ENCODE data around the gene AKAP7.
"Not testable (repeated sequence)": the region's sequence is repeated elsewhere in the genome, so short reads cannot be mapped to it uniquely, and the experiment has no call there.

Gene AKAP7

GRCh38 chr6:131257104-131257503, 121.8 kb downstream of the AKAP7 start:
- no peak for DNase-seq

DNA sequence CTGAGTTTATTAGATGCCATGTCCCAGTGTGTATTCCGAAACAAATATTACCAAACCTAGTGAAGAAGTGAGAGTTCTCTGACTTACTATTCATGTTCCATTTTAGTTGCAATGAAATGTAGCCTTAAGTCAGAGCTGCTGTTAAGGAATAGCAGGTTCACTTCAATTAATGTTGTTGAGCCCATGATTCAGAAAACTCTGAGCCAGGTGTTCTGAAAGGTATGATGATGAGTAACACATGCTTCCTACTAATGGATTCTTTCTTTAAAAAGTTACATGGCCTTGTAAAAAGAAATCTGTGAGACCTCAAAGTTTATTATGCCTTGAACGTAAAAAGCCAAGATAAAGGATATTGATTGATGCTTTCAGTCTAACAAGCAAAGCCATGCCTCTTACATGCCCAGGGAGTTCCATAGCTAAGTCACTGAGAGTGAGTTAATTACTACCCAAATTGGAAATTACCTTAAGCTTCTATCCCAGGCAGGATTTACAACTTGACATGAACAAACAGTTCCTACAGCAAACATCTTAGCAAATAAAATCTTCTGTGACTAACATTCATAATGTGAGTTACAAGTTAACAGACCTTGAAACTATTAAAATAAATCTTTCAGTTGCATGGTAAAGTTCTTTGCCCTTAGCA, 122.9 kb downstream of the AKAP7 start:
- no peak for DNase-seq

GRCh38 chr6:131258816-131259476, 123.7 kb downstream of the AKAP7 start:
- no peak for DNase-seq

- DNase-seq: not testable (repeated sequence)
Observed at GRCh38 chr6:131260960-131261359, 125.7 kb downstream of the AKAP7 start.

DNA sequence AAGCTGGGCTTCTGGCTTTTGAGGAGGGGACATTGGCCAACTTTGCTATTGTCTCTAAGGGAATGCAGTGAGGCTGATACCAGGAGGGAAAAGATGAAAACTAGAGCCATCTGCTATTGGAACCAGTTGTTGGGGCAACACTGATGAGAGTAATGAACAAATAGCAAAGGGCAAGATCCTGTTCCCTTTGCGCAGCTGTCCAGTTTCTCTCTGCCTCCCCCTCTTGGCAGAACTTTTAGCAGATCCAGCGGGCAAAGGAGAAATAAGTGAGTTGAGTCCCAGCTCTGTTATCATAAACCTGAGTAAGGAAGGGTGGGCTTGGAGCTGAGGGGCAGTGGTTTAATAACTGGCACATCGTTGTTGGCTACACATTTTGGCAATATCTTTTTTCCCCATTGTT, 126.8 kb downstream of the AKAP7 start:
- DNase-seq: no peak

DNA sequence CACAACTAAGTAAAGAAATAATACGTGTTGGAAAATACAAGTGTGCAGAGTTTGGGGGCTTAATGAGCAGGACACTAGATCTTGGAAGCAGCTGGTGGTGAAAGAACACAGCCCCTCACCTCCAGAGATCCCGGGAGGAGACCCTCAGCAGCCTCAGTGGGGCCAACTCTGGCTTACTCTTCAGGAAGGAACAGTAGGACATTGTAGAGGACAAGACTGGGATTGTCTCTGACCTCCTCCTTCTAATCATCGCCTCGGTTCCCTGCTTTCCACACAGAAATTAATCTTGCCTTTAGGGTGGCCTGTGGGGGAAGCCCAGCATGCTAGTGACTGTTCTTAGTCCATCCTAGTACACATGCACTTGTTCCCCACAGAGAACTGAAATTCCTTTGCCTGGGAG, 130.7 kb downstream of the AKAP7 start:
- DNase-seq: no peak

DNA sequence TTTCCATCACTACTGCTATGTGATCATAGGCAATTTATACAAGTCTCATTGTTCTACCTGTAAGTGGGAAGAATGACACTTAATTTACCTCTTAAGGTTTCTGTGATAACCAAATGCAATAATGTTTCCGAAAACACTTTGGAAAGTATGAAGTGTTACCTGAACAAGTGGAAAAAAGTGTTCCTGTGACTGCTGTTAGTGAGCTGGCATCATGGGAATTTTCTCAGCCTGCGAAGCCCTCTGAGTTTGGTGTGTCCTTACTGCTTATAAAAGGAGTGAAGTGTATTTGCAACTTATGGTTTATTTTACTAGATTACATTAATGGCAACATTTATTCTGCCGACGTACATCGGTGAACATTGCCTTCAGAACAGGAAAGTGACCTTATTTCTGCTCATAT, 133.0 kb downstream of the AKAP7 start:
- DNase-seq: no peak

DNA sequence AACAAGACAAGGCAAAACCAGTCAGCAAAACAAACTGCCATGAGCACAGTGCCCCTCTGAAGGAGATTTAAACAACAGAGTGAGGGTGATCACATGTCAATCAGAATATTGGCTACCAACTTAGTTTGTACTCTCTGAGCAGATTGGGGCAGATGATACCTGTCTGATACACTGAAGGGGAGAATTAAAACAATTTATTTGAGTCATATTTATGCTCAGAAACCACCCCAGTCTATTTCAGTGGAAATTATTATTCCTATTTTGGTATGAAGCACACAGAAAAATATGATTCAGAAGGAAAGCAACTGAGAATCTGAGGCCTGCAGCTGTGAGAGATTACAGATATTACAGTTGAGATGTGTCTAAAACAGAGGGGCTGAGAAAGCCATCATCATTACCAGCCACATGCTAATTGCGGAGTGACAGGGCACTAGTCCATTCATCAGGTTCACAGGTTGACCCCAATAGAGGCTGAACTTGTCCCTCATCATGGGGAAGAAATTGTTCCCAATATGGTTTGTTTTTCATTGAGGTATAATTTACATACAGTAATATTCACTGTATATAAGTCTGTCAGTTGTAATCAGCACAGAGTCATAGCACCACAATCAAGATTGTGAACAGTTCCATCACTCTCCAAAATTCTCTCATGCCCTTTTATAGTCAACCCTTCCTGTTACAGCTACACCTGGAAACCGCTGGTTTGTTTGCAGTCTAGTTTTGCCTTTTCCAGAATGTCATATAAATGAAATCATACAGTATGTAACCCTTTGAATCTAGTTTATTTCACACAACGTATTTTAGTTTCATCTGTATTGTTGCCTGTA, 134.5 kb downstream of the AKAP7 start:
- DNase-seq: no peak

- DNase-seq: no peak
Observed at GRCh38 chr6:131270534-131270933, 135.3 kb downstream of the AKAP7 start.

DNA sequence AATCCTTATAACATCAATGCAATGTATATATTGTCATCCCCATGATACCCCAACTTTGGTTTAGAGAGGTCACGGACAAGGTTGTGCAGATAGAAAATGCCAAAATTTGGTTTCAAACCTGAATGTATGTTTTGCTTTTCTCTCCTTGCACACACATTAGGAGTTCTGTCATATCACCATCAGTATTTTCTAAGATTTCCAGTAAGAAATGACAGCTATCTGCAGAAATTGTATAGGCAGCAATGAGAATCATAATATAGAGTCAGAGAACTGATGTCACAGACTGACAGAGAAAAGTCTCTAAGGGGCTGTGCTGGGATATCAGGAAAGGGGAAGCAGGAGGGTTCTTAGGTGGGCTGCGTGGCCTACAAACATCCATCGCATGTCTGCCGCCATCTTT, 140.0 kb downstream of the AKAP7 start:
- no peak for DNase-seq

GRCh38 chr6:131277591-131277990, 142.3 kb downstream of the AKAP7 start:
- no peak for DNase-seq

DNA sequence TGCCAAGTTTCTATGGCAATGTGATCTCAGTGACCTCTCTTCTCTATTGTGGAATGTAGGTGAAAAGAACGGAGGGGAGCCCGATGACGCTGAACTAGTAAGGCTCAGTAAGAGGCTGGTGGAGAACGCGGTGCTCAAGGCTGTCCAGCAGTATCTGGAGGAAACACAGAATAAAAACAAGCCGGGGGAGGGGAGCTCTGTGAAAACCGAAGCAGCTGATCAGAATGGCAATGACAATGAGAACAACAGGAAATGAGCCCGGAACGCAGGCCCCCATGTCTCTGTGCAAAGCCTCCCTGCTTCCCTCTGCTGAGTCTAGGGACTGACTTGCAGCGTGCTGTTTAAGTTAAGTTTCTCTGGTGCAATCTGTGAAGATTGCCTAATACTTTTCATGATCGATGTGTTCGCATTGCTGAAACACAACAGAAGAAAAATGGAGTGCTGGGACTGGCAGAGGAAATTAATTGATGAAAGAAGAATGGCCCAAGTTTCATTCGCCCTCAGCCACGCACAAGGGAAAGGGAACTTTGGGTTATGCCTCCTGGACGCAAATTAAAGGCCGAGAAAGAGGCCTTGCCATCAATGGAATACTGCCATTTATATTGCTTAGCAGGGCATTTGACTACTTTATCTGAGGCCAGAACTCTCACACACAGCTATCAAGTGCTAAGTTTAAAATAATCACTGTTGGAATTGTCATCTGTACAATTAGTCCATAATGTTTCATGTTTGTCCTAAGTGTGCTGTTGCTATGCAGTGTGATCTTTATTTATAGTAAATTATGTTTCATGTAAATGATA, 146.4 kb downstream of the AKAP7 start:
- DNase-seq: no peak

- DNase-seq: no peak
Observed at GRCh38 chr6:131282365-131282764, 147.1 kb downstream of the AKAP7 start.

- DNase-seq: no peak
Observed at GRCh38 chr6:131283466-131284175, 148.4 kb downstream of the AKAP7 start.

DNA sequence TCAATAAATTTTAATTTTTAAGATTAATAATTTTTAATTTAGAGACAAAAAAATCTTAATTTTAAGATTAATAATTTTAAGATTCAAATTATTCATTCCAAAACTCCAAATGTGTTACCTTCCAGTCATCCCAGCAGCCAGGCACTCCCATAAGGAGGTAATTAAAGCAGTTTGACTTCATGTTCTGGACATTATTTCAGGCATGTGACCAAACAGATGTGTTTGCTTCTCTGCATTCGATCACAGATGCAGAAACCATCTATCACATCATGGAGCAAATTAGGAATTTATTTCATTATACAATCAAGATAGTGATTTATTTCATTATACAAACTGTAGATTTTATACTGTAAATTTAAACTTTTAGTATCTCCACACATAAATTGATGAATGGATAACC, 150.3 kb downstream of the AKAP7 start:
- no peak for DNase-seq

DNA sequence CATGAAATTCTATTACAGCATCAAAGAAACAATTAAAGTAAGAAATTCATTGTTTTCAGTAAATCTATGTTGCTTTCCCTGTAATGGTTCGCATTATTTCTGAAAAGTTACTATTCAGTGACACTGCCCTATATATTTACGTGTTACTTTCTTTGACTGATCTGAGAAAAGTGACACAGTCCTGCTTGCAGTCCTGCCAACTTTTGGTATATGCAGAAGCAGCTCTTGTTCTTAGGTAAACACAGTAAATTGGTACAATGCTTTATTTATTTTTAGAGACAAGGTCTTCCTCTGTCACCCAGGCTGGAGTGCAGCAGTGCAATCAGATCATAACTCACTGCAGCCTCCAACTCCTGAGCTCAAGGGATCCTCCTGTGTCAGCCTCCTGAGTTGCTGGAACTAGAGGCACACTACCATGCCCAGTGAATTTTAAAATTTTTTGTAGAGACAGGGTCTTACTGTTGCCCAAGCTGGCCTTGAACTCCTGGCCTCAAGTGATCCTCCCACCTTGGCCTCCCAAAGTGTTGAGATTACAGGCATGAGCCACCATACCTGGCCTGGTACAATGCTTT, 151.3 kb downstream of the AKAP7 start:
- DNase-seq: no peak

GRCh38 chr6:131288214-131288613, 152.9 kb downstream of the AKAP7 start:
- DNase-seq: no peak

DNA sequence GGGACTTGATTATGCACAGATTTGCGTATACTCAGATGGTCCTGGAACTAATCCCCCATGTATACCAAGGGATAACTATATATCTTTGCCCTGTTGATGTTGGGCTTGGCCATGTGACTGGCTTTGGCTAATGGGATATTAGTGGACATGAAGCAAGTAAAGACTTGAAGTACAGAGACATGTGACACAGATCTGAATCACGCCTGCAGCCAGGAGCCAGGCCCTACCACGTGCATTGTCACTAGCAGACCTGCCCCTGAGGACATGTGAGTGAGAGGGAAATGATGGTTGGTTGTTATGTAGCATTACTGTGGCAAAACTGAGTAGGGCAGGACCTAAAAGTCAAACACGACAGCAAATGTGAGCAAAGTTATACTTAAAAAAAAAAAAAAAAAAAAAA, 155.7 kb downstream of the AKAP7 start:
- no peak for DNase-seq

- no peak for DNase-seq
Observed at GRCh38 chr6:131292145-131292938, 157.1 kb downstream of the AKAP7 start.

DNA sequence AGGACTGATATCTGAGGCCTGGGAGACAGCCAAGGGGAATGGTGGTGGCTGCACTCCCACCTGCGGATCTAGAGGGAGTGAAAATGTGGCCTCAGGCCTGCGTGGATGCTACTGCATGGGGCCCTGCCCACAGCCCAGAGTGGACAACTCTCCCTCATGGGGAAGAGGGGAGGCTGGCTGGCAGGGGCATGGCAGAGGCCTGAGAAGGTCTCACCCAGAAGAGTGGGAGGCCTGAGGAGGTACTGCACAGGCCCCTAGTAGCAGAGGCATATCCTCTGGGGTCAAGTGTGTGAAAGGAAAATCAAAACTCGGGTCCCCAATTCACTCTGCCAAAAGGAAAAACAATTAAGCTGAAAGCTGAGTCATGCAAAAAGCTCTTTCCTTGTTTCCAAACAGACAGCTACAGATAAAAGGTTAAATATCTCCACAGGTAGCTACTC, 158.2 kb downstream of the AKAP7 start:
- DNase-seq: no peak

GRCh38 chr6:131295081-131295480, 159.8 kb downstream of the AKAP7 start:
- DNase-seq: no peak

Data from cerebellar nuclear complex (tissue), 1 donor.